ENCODE measurements around the gene KDM1A.
"Not testable (repeated sequence)": the region's sequence is repeated elsewhere in the genome, so short reads cannot be mapped to it uniquely, and the experiment has no call there.

DNA sequence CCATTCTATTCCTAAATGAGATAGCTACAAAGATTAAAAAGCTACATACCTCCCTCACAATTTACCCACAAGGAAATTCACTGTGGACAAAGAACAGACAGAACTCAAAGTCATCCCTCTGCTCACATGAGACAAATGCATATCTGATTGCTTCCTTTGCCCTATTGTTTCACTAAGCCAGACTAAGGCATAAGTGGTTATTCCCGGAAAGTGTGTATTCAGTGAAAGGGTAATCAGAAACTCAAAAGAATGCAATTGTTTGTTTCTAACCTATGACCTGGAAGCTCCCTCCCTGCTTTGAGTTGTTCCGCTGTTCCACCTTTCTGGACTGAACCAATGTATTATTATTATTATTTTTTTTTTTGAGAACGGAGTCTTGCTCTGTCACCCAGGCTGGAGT lies 14.5 kb upstream of the KDM1A start:
- TF ChIP-seq, protein P1, sequence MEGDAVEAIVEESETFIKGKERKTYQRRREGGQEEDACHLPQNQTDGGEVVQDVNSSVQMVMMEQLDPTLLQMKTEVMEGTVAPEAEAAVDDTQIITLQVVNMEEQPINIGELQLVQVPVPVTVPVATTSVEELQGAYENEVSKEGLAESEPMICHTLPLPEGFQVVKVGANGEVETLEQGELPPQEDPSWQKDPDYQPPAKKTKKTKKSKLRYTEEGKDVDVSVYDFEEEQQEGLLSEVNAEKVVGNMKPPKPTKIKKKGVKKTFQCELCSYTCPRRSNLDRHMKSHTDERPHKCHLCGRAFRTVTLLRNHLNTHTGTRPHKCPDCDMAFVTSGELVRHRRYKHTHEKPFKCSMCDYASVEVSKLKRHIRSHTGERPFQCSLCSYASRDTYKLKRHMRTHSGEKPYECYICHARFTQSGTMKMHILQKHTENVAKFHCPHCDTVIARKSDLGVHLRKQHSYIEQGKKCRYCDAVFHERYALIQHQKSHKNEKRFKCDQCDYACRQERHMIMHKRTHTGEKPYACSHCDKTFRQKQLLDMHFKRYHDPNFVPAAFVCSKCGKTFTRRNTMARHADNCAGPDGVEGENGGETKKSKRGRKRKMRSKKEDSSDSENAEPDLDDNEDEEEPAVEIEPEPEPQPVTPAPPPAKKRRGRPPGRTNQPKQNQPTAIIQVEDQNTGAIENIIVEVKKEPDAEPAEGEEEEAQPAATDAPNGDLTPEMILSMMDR (IDR thresholded peaks at IDR 0.05; ENCODE audit: insufficient read depth, low read length): not testable (repeated sequence)
- not testable (repeated sequence) for TF ChIP-seq GABPA, POLR2AphosphoS5 (IDR thresholded peaks at IDR 0.05; ENCODE audit: low read depth)
